IMR-90 (cell line): Measurements from ENCODE around the gene SLC4A5. TPM values are rescaled to one million over a fixed set of nuclear protein-coding genes. Genes with fewer than 3 reads are reported as not detected.

ENCODE experiments used
- ATAC-seq: fragments of 200-7000 bp; cut with Tn5 transposase; 2 replicates; pipeline ENCODE4 v1.9.1; 2020; ENCODE audit warnings: low read depth, mild to moderate bottlenecking, moderate library complexity
- BruUV-seq: library from RNA; stranded (reverse); fragments of 400-500 nt; replicated peaks from 2 replicates; lab custom pipeline; 2021; lab: Mats Ljungman, UMichigan
- CTCF ChIA-PET: fragments of 300-600 bp; formaldehyde crosslinking; extraction: SDS; loops from one replicate; lab custom pipeline; 2021; ENCODE audit warnings: antibody characterized with exemption; lab: Yijun Ruan, JAX
- POLR2A ChIA-PET: fragments of 300-600 bp; sonication (Branson Sonifier 250); formaldehyde crosslinking; loops from one replicate; lab custom pipeline; 2022; ENCODE audit warnings: antibody characterized with exemption; ENCODE audit not compliant: unreplicated experiment; lab: Charles Lee
- DNase-seq: peaks from one replicate; pipeline ENCODE4 v3.0.0; 2013
- H2AFZ ChIP-seq: replicated peaks from 2 replicates; pipeline ENCODE3; 2013; ENCODE audit warnings: low read length, mild to moderate bottlenecking; ENCODE audit not compliant: poor library complexity
- H2AK5ac ChIP-seq: 2 replicates; pipeline ENCODE4 v1.6.1; 2013; ENCODE audit warnings: low read depth, low read length, inconsistent platforms
- H2AK9ac ChIP-seq: replicated peaks from 2 replicates; pipeline ENCODE3; 2013; ENCODE audit warnings: mild to moderate bottlenecking, low read depth, low read length, moderate library complexity; ENCODE audit not compliant: poor library complexity
- H2BK120ac ChIP-seq: 2 replicates; pipeline ENCODE4 v1.6.1; 2013; ENCODE audit warnings: low read depth, low read length, inconsistent platforms
- H2BK15ac ChIP-seq: 3 replicates; pipeline ENCODE4 v1.6.1; 2013; ENCODE audit warnings: low read depth, low read length, inconsistent platforms
- H2BK20ac ChIP-seq: 2 replicates; pipeline ENCODE4 v1.6.1; 2013; ENCODE audit warnings: low read depth, mild to moderate bottlenecking, inconsistent platforms, low read length, moderate library complexity
- H2BK5ac ChIP-seq: 2 replicates; pipeline ENCODE4 v1.6.1; 2013; ENCODE audit warnings: mild to moderate bottlenecking, low read depth, low read length, inconsistent platforms; ENCODE audit not compliant: poor library complexity, severe bottlenecking
- H3K14ac ChIP-seq: replicated peaks from 2 replicates; pipeline ENCODE4 v1.6.1; 2013; ENCODE audit warnings: low read depth, low read length, inconsistent platforms
- H3K18ac ChIP-seq: 2 replicates; pipeline ENCODE4 v1.6.1; 2013; ENCODE audit warnings: low read depth, low read length, control low read depth
- H3K23ac ChIP-seq: 2 replicates; pipeline ENCODE4 v1.6.1; 2013; ENCODE audit warnings: low read depth, low read length, inconsistent platforms
- H3K27ac ChIP-seq: 2 replicates; pipeline ENCODE4 v1.5.1; 2013; ENCODE audit warnings: mild to moderate bottlenecking, control low read depth, low read length; ENCODE audit not compliant: insufficient read depth
- H3K27me3 ChIP-seq: 2 replicates; pipeline ENCODE4 v1.6.1; 2013; ENCODE audit warnings: low read length; ENCODE audit not compliant: control insufficient read depth, insufficient read depth
- H3K36me3 ChIP-seq: 2 replicates; pipeline ENCODE4 v1.6.1; 2013; ENCODE audit warnings: low read length, mixed read lengths; ENCODE audit not compliant: control insufficient read depth, insufficient read depth
- H3K4ac ChIP-seq: 2 replicates; pipeline ENCODE4 v1.6.1; 2013; ENCODE audit warnings: low read depth, low read length, inconsistent platforms
- H3K4me1 ChIP-seq: 2 replicates; pipeline ENCODE4 v1.6.1; 2013; ENCODE audit warnings: low read length, mixed read lengths; ENCODE audit not compliant: control insufficient read depth, insufficient read depth
- H3K4me2 ChIP-seq: 2 replicates; pipeline ENCODE4 v1.6.1; 2013; ENCODE audit warnings: low read depth, mild to moderate bottlenecking, control low read depth, low read length, moderate library complexity
- H3K4me3 ChIP-seq: 2 replicates; pipeline ENCODE4 v1.5.1; 2013; ENCODE audit warnings: low read depth, mild to moderate bottlenecking, control low read depth, low read length, moderate library complexity; ENCODE audit not compliant: insufficient read depth
- H3K56ac ChIP-seq: 2 replicates; pipeline ENCODE4 v1.6.1; 2013; ENCODE audit warnings: low read length, inconsistent platforms; ENCODE audit not compliant: insufficient read depth; ENCODE audit errors: extremely low read depth
- H3K79me1 ChIP-seq, 2 experiments: 2 replicates each; pipeline ENCODE4 v1.6.1; 2013; ENCODE audit warnings: low read length in 2 of 2, inconsistent platforms in 1 of 2, low read depth in 1 of 2
- H3K9ac ChIP-seq: 2 replicates; pipeline ENCODE4 v1.6.1; 2013; ENCODE audit warnings: low read depth, low read length, control low read depth
- H3K9me1 ChIP-seq: 2 replicates; pipeline ENCODE4 v1.6.1; 2013; ENCODE audit warnings: low read length, inconsistent platforms; ENCODE audit not compliant: insufficient read depth
- H3K9me3 ChIP-seq: 2 replicates; pipeline ENCODE4 v1.6.1; 2013; ENCODE audit warnings: low read length; ENCODE audit not compliant: control insufficient read depth, insufficient read depth
- H4K20me1 ChIP-seq: 2 replicates; pipeline ENCODE4 v1.6.1; 2013; ENCODE audit warnings: low read length, inconsistent platforms; ENCODE audit not compliant: insufficient read depth
- H4K5ac ChIP-seq: 2 replicates; pipeline ENCODE4 v1.6.1; 2013; ENCODE audit warnings: mild to moderate bottlenecking, low read depth, low read length, control low read depth
- H4K8ac ChIP-seq, 2 experiments: 2 replicates each; pipeline ENCODE4 v1.6.1; 2013; ENCODE audit warnings: low read depth in 2 of 2, low read length in 2 of 2, control low read depth in 1 of 2, inconsistent platforms in 1 of 2
- H4K91ac ChIP-seq: 2 replicates; pipeline ENCODE4 v1.6.1; 2013; ENCODE audit warnings: low read depth, low read length, inconsistent platforms; ENCODE audit not compliant: insufficient read depth
- ELK1 ChIP-seq: fragments of 150-350 bp; IDR thresholded peaks from 2 replicates; pipeline ENCODE4 v1.6.1; 2016; ENCODE audit warnings: low read depth, mild to moderate bottlenecking, low read length, moderate library complexity, borderline replicate concordance
- FOS ChIP-seq: fragments of 150-350 bp; IDR thresholded peaks from 2 replicates; pipeline ENCODE4 v1.6.1; 2016; ENCODE audit warnings: low read depth, low read length
- MAFK ChIP-seq: IDR thresholded peaks from 2 replicates; pipeline ENCODE4 v1.6.1; 2012; ENCODE audit warnings: low read depth, low read length, improper control_type of control experiment
- RCOR1 ChIP-seq: IDR thresholded peaks from 2 replicates; pipeline ENCODE4 v1.6.1; 2012; ENCODE audit warnings: mild to moderate bottlenecking, low read length, improper control_type of control experiment; ENCODE audit not compliant: insufficient replicate concordance
- RFX5 ChIP-seq: IDR thresholded peaks from 2 replicates; pipeline ENCODE4 v1.8.0; 2012; ENCODE audit warnings: low read depth, mild to moderate bottlenecking, low read length, moderate library complexity
- WGBS, 2 experiments: methylation state at CpG; one replicate each; pipeline versions ENCODE4 v1.1.5 to v1.1.7; 2013; ENCODE audit warnings: missing lambda C conversion rate in 2 of 2; ENCODE audit not compliant: insufficient read length in 1 of 2; ENCODE audit errors: extremely low coverage in 2 of 2; 5-methylcytosine and 5-hydroxymethylcytosine counted together
- dilution Hi-C: fragments of 300-500 bp; cut with HindIII; formaldehyde crosslinking; loops from one replicate; pipeline ENCODE4 v1.14.3; 2018; ENCODE audit warnings: low sequenced_read_pairs; ENCODE audit not compliant: unreplicated experiment
- in situ Hi-C: fragments of 300-500 bp; cut with MboI; formaldehyde crosslinking; loops from 3 replicates; pipeline ENCODE4 v1.14.3; 2019; ENCODE audit warnings: low sequenced_read_pairs, inconsistent platforms, mixed read lengths
- intact Hi-C: fragments of 100-400 bp; cut with micrococcal nuclease; formaldehyde crosslinking; loops from 2 replicates; pipeline ENCODE4 v1.10.0; 2022
- polyA plus RNA-seq, 3 experiments: library from polyadenylated mRNA; depleted of rRNA; stranded (reverse); fragments of >200 nt; gene quantifications; 2 replicates each; pipeline ENCODE4 v1.2.3, GENCODE V29; 2012; ENCODE audit warnings: low replicate concordance in 1 of 3
- total RNA-seq: library from RNA; depleted of rRNA; stranded (reverse); fragments of >200 nt; gene quantifications from 2 replicates; pipeline ENCODE4 v1.2.3, GENCODE V29; 2012

Gene SLC4A5
- total and polyA plus RNA-seq, 2 of the 4 experiments (the other 2 are of a cell fraction) = 0.18 to 0.22 TPM

- Histone ChIP-seq H3K4ac (no peak overlapping the region), H2AK5ac (no peak overlapping the region), H3K4me3 (no peak overlapping the region), H3K27me3 (no peaks in the 10 kb centered on the region), H3K9me3 (no peaks in the 10 kb centered on the region), H3K27ac (no peak overlapping the region), H3K4me2 (no peak overlapping the region), H4K8ac (no peak overlapping the region), H4K5ac (no peak overlapping the region), H3K14ac (no peak overlapping the region), H3K79me1 (peaks cover 0 to 13% of the 10 kb centered on the region in 2 experiments; a peak in 2 of 4 replicates), H2BK120ac (no peak overlapping the region), H3K23ac (no peak overlapping the region), H4K20me1 (peaks cover 17% of the 10 kb centered on the region), H3K4me1 (peaks cover 2% of the 10 kb centered on the region; the same call in 1 of the 2 replicates), H3K56ac (no peak overlapping the region), H2AK9ac (no peak overlapping the region), H2BK15ac (no peak overlapping the region), H2BK5ac (no peak overlapping the region), H4K91ac (no peak overlapping the region), H2AFZ (no peak overlapping the region), H3K18ac (no peak overlapping the region), H3K36me3 (peaks cover 11% of the 10 kb centered on the region), H3K9me1 (peaks cover 7% of the 10 kb centered on the region; the same call in 1 of the 2 replicates), H3K9ac (no peak overlapping the region), H2BK20ac (no peak overlapping the region)
- no CpG with 5 or more reads among the region's 6 CpGs for WGBS, 2 experiments
- in situ Hi-C loops (no loop called here), intact Hi-C loops (no loop called here), dilution Hi-C loops (no loop called here)
- DNase-seq (no peak), ATAC-seq (no peak)
- POLR2A ChIA-PET = no interaction called here
- CTCF ChIA-PET = no interaction called here
- BruUV-seq = no TSS peak
- TF ChIP-seq ELK1 (no peak), RFX5 (no peak), FOS (no peak), RCOR1 (no peak), MAFK (no peak)
Measured at GRCh38 chr2:74221604-74222299, 121.5 kb downstream of the SLC4A5 start.
